ENCODE results near the gene STARD3. TPM values are rescaled to one million over a fixed set of nuclear protein-coding genes. Genes with fewer than 3 reads are reported as not detected.

STARD3 gene
- total and polyA plus RNA-seq, 2 of the 13 experiments (the other 11 are each of a cell fraction or from before 2014, with no cell fraction given) = 34.6 to 100 TPM

DNA sequence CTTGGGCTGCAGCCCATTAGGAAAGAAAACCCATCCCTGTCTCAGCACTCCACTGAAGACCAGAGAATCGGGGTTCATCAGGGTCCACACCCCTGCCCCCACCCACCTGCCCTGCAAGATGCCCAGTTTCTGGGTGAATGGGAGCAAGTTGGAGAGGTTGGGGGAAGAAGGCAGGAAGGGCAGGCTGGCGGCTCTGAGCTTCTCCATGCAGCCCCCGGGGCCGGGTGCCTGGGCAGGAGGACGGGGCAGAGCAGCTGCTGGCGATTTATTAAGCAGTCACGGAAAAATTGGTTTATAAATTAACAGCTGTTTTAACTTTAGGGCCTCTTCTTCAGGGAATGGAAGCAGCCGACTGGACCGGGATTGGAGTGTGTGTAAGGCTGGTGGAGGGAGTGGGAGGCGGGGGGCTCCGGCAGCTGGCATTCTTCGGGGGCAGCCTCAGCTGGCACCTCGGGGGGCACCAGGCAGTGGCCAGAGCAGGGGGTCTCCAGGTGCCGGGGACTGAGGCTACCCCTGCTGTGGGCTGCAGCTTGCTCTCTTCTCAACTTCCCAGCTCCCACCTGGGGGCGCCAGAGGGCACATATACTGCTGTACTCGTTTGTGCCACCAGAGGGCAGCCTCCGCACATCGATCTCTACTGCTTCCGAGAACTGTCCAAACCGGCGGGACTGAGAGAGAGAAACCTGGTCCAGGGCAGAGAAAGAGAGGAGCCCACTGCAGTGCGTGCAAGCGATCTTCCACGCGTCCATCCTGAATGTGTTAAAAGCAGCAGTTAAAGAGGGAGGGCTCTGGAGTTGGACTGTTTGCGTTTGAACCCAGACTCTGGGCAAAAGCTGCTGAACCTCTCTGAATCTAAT is 15.2 kb upstream of the STARD3 start (continued):
- TF ChIP-seq ATF3 (CRISPR knock-in tag; IDR thresholded peaks at IDR 0.05) (peak; percentile 64), ZFP37 (CRISPR knock-in tag; IDR thresholded peaks at IDR 0.05; ENCODE audit: borderline replicate concordance) (peak; percentile 83), ZNF878 (CRISPR knock-in tag; IDR thresholded peaks at IDR 0.05) (no peak), FOXA3 (CRISPR knock-in tag; IDR thresholded peaks at IDR 0.05) (peak; percentile 51), ASH2L (IDR thresholded peaks at IDR 0.05; ENCODE audit: insufficient read length, low read depth, low read length) (peak; percentile 37), HOXA7 (CRISPR knock-in tag; IDR thresholded peaks at IDR 0.05) (no peak), ARID4A (CRISPR knock-in tag; IDR thresholded peaks at IDR 0.05; ENCODE audit: borderline replicate concordance) (peak; percentile 54; the same call in 1 of the 2 replicates), KLF15 (CRISPR knock-in tag; IDR thresholded peaks at IDR 0.05; ENCODE audit: borderline replicate concordance) (no peak), TRIM24 (CRISPR knock-in tag; IDR thresholded peaks at IDR 0.05) (no peak)
- TF ChIP-seq, protein P1, sequence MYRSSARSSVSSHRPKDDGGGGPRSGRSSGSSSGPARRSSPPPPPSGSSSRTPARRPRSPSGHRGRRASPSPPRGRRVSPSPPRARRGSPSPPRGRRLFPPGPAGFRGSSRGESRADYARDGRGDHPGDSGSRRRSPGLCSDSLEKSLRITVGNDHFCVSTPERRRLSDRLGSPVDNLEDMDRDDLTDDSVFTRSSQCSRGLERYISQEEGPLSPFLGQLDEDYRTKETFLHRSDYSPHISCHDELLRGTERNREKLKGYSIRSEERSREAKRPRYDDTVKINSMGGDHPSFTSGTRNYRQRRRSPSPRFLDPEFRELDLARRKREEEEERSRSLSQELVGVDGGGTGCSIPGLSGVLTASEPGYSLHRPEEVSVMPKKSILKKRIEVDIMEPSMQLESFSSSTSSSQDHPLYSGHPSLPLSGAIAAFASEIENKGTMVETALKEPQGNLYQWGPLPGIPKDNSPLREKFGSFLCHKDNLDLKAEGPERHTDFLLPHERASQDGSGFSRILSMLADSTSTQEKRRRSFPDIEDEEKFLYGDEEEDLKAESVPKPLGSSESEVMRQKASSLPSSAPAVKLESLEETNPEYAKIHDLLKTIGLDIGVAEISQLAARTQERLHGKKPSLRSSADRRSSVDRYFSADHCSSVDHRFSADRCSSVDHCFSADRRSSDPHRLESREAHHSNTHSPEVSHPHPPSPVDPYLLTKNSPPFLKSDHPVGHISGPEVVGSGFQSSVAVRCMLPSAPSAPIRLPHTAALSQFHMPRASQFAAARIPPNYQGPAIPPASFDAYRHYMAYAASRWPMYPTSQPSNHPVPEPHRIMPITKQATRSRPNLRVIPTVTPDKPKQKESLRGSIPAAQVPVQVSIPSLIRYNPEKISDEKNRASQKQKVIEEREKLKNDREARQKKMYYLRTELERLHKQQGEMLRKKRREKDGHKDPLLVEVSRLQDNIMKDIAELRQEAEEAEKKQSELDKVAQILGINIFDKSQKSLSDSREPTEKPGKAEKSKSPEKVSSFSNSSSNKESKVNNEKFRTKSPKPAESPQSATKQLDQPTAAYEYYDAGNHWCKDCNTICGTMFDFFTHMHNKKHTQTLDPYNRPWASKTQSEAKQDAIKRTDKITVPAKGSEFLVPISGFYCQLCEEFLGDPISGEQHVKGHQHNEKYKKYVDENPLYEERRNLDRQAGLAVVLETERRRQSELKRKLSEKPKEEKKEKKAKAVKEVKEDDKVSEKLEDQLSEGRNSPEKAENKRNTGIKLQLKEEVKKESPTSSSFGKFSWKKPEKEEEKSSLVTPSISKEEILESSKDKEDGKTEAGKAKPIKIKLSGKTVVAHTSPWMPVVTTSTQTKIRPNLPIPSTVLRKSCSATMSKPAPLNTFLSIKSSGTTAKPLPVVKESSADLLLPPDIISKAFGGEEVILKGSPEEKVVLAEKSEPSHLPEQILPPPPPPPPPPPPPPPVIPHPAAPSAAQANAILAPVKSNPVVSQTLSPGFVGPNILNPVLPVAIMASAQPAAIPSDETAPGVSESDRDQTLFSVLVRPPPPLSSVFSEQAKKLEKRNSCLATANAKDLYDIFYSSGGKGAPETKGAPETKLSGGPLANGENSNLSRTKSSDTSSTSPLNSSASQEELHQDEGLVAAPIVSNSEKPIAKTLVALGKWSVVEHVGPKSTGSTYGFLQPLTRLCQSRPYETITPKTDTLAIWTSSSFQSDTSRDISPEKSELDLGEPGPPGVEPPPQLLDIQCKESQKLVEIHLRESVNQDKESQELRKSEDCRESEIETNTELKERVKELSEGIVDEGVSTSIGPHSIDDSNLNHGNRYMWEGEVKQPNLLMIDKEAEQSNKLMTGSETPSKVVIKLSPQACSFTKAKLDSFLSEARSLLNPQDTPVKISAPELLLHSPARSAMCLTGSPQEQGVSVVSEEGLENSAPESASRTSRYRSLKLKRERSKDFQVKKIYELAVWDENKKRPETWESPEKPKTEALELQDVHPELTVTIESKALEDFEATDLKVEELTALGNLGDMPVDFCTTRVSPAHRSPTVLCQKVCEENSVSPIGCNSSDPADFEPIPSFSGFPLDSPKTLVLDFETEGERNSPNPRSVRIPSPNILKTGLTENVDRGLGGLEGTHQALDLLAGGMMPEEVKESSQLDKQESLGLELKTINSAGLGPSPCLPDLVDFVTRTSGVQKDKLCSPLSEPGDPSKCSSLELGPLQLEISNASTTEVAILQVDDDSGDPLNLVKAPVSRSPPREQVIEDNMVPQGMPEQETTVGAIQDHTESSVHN (CRISPR knock-in tag; IDR thresholded peaks at IDR 0.05) = no peak
- TF ChIP-seq, protein P2, sequence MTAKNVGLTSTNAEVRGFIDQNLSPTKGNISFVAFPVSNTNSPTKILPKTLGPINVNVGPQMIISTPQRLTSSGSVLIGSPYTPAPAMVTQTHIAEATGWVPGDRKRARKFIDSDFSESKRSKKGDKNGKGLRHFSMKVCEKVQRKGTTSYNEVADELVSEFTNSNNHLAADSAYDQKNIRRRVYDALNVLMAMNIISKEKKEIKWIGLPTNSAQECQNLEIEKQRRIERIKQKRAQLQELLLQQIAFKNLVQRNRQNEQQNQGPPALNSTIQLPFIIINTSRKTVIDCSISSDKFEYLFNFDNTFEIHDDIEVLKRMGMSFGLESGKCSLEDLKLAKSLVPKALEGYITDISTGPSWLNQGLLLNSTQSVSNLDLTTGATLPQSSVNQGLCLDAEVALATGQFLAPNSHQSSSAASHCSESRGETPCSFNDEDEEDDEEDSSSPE (CRISPR knock-in tag; IDR thresholded peaks at IDR 0.05) = peak; percentile 59; the same call in 1 of the 2 replicates
- TF ChIP-seq, protein P3, sequence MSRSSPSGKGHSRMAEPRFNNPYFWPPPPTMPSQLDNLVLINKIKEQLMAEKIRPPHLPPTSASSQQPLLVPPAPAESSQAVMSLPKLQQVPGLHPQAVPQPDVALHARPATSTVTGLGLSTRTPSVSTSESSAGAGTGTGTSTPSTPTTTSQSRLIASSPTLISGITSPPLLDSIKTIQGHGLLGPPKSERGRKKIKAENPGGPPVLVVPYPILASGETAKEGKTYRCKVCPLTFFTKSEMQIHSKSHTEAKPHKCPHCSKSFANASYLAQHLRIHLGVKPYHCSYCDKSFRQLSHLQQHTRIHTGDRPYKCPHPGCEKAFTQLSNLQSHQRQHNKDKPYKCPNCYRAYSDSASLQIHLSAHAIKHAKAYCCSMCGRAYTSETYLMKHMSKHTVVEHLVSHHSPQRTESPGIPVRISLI (CRISPR knock-in tag; IDR thresholded peaks at IDR 0.05; ENCODE audit: borderline replicate concordance) = no peak; the same call in 1 of the 2 replicates

Measured in HepG2 (cell line).